ENCODE results near the gene IGFBP2.

- no peak for TF ChIP-seq POLR2AphosphoS5 (IDR thresholded peaks at IDR 0.05)
- no peak for TF ChIP-seq CTCF (IDR thresholded peaks at IDR 0.05 in 8 of 11, conservative IDR thresholded peaks at IDR 0.05 in 3 of 11)
- TF ChIP-seq POLR2A (IDR thresholded peaks at IDR 0.05): no peak
These were observed 24.7 kb upstream of the IGFBP2 start for GRCh38 chr2:216608525-216608924.

Measured in spleen (tissue), 7 donors.